Activated CD4-positive, alpha-beta memory T cell treated with anti-CD3 and anti-CD28 coated beads for 36 hours (primary cell): Measurements from ENCODE around the gene ABCA4. TPM values are rescaled to one million over a fixed set of nuclear protein-coding genes. Genes with fewer than 3 reads are reported as not detected.
"Not testable (repeated sequence)": the region's sequence is repeated elsewhere in the genome, so short reads cannot be mapped to it uniquely, and the experiment has no call there.

Experiments
- CTCF ChIA-PET: fragments of 350-600 bp; sonication (Branson Sonifier 250); formaldehyde crosslinking; loops from one replicate; lab custom pipeline; 2021; ENCODE audit warnings: antibody characterized with exemption, inconsistent platforms; lab: Charles Lee
- POLR2A ChIA-PET: fragments of 350-600 bp; sonication (Branson Sonifier 250); formaldehyde crosslinking; loops from one replicate; lab custom pipeline; 2021; ENCODE audit warnings: antibody characterized with exemption; lab: Charles Lee
- DNase-seq: peaks from one replicate; pipeline ENCODE4 v3.0.0-alpha.2; 2020
- H3K27ac Mint-ChIP-seq: one replicate; pipeline ENCODE4 v1.8.0; 2021; ENCODE audit warnings: mixed read lengths
- H3K27me3 Mint-ChIP-seq: one replicate; pipeline ENCODE4 v1.8.0; 2021; ENCODE audit warnings: mixed read lengths
- H3K36me3 Mint-ChIP-seq: one replicate; pipeline ENCODE4 v1.8.0; 2021; ENCODE audit warnings: mixed read lengths
- H3K4me1 Mint-ChIP-seq: one replicate; pipeline ENCODE4 v1.8.0; 2021; ENCODE audit warnings: low read depth, mixed read lengths
- H3K4me3 Mint-ChIP-seq: one replicate; pipeline ENCODE4 v1.8.0; 2021; ENCODE audit warnings: mild to moderate bottlenecking, mixed read lengths
- H3K9me3 Mint-ChIP-seq: one replicate; pipeline ENCODE4 v1.8.0; 2021; ENCODE audit warnings: mixed read lengths
- intact Hi-C: fragments of 100-400 bp; cut with micrococcal nuclease; formaldehyde crosslinking; loops from one replicate; pipeline ENCODE4 v1.15.1; 2023
- total RNA-seq, 2 experiments: library from RNA; stranded (reverse); gene quantifications; one replicate each; pipeline ENCODE4 v1.2.3, GENCODE V29; 2021

The ABCA4 gene
- total RNA-seq, 2 experiments from 2014 or later, result not detected

DNA sequence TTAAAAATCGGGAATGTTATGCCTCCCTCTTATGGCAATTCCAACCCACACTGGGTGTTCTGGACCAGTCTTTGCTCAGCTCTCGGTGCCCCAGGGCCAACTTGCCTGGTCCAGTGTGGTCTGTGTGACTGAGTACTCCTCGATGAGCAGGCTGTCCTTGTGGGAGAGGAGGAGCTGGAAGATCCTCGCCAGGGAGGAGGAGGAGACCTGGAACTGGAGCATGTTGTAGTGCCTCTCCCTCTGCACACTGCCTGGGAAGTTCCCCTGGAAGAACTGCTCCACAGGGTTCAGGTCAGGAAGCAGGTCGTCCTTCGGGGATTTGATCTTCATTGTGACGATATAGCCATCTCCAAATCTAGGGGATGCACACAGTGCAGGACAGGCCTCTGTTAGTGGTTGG, 123.2 kb downstream of the ABCA4 start:
- no peak for DNase-seq
- H3K27ac Mint-ChIP-seq, result no peak overlapping the region
- no peaks in the 10 kb centered on the region for H3K4me1 Mint-ChIP-seq
- H3K4me3 Mint-ChIP-seq, result no peak overlapping the region
- intact Hi-C loops, result no loop called here
- CTCF ChIA-PET, result no interaction called here
- H3K27me3 Mint-ChIP-seq, result peaks cover 13% of the 10 kb centered on the region
- POLR2A ChIA-PET, result no interaction called here
- H3K36me3 Mint-ChIP-seq, result no peaks in the 10 kb centered on the region
- no peaks in the 10 kb centered on the region for H3K9me3 Mint-ChIP-seq

DNA sequence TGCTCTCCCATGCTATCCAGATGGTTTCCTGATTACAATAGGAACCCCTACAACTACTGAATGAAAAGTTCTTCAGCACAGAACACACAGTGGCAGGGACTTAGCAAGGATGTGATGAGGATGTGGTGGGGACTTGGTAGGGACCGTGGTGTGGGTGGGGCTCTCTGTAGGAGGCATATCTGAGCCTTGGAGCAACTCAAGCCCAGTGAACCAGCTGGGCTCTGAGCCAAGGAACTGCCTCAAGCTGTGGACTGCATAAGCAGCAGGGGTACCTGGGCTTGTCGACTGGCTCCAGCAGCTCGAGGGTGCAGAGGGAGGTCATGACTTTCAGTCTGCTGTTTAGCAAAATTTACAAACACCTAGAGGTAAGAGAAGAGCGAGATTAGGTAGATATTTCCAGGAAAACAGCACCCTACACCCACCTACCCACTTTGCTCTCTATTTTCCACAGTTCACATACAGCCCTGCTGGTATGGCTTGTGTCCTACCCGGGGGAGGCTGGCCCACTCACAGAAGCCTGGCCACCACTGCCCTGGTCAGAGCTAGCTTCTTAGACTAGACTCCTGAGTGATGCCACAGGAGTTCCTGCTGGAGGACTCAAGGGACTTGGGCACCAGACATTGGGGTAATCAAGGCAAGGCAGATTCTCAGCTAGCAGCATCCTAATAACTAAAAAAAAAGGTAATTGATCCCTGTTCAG, 125.0 kb downstream of the ABCA4 start:
- Mint-ChIP-seq H3K4me3 (no peak overlapping the region), H3K9me3 (no peaks in the 10 kb centered on the region), H3K27ac (no peak overlapping the region), H3K4me1 (no peaks in the 10 kb centered on the region), H3K36me3 (no peaks in the 10 kb centered on the region), H3K27me3 (peaks cover 14% of the 10 kb centered on the region)
- intact Hi-C loops, result no loop called here
- CTCF ChIA-PET, result interaction anchor here (0.7 kb wide), 1 partner anchor 44 kb away, joined by 3 read pairs; no protein-coding TSS in a partner anchor
- POLR2A ChIA-PET, result no interaction called here
- DNase-seq, result no peak

DNA sequence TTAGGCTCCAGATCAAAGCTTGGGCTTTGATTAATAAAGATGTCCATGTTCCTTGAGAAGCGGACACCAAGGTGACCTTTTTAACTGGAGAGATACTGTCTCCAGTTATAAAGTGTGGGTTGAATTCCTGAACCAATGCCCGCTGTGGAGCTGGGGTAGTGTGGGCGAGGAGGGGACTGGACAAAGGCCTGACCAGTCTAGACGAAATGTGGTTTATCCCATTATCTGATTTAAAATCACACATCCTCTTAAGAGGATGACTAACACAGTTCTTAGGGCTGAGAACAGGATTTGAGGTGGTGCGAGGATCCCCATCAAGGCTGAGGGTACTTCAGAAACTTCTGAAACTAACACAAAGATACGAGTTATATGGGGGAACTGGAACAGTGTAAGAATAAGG, 127.2 kb downstream of the ABCA4 start:
- Mint-ChIP-seq H3K4me1 (no peaks in the 10 kb centered on the region), H3K27ac (no peak overlapping the region), H3K27me3 (peaks cover 16% of the 10 kb centered on the region), H3K9me3 (no peaks in the 10 kb centered on the region), H3K4me3 (no peak overlapping the region), H3K36me3 (no peaks in the 10 kb centered on the region)
- ChIA-PET POLR2A (no interaction called here), CTCF (interaction anchor here (0.5 to 1.1 kb wide), 2 partner anchors 46 to 60 kb away, joined by 3 to 4 read pairs; no protein-coding TSS in a partner anchor)
- no peak for DNase-seq
- intact Hi-C loops, result no loop called here

DNA sequence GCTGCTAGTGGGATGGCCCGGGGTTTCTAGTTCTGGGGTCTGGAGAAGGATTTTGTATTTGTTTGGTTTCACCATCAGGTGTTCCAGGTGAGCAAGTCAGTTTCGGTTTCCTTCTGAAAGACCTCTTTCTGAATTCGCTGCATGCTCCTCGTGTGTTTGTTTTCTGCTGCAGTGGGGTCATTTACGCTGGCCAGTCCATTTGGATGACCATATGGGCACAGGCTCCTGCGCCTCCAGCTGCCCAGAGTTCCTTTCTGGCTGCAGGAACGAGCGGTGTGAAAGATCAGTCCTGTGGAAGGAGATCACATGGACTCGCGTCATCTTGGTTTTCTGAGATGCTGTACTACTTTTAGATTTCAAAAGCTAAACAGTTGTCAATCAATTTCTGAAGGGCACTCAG, 128.0 kb downstream of the ABCA4 start:
- no peak overlapping the region for H3K27ac Mint-ChIP-seq
- no peak overlapping the region for H3K4me3 Mint-ChIP-seq
- ChIA-PET POLR2A (no interaction called here), CTCF (interaction anchor here (1.1 kb wide), 1 partner anchor 47 kb away, joined by 3 read pairs; no protein-coding TSS in a partner anchor)
- DNase-seq, result no peak
- H3K27me3 Mint-ChIP-seq, result peaks cover 16% of the 10 kb centered on the region
- intact Hi-C loops, result no loop called here
- no peaks in the 10 kb centered on the region for H3K4me1 Mint-ChIP-seq
- no peaks in the 10 kb centered on the region for H3K36me3 Mint-ChIP-seq
- H3K9me3 Mint-ChIP-seq, result no peaks in the 10 kb centered on the region

DNA sequence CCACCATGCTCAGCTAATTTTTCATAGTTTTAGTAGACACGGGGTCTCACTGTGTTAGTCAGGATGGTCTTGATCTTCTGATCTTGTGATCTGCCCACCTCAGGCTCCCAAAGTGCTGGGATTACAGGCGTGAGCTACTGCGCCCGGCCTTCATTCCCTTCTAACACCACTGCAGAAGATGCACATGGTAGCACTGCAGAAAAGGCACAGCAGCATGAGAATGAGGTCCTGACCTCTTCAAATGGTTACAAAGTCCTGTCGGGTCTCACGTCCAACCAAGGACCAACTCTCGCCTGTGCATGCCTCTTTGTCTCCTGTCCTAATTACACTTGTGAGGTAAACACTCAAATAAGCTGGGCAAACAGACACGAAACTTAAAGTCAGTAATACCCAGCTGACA, 128.8 kb downstream of the ABCA4 start:
- DNase-seq, result no peak

DNA sequence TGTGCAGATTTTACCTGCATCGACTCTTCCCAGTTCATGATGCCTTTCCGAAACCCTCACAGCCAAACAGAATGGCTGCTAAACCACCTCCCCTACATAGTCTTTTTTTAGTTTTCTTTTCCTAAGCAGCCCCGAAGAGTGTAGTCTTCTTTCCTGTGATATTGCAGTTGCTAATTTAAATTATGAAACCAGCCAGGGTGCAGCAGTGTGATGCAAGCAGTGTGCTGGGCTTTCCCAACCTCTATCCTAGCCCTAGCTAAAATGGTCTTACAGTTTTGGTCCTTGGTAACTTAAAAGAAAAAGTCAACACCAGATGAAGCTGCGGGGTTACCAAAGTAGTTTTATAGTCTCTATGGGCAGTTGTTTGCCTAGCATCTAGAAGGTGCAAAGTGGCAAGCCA, 129.7 kb downstream of the ABCA4 start:
- no peak overlapping the region for H3K27ac Mint-ChIP-seq
- H3K9me3 Mint-ChIP-seq, result no peaks in the 10 kb centered on the region
- POLR2A ChIA-PET, result no interaction called here
- DNase-seq, result no peak
- peaks cover 16% of the 10 kb centered on the region for H3K27me3 Mint-ChIP-seq
- CTCF ChIA-PET, result no interaction called here
- H3K4me1 Mint-ChIP-seq, result no peaks in the 10 kb centered on the region
- intact Hi-C loops, result no loop called here
- H3K36me3 Mint-ChIP-seq, result no peaks in the 10 kb centered on the region
- no peak overlapping the region for H3K4me3 Mint-ChIP-seq

More for the DNA sequence above, 128.8 kb downstream of the ABCA4 start:
- Mint-ChIP-seq H3K4me1 (no peaks in the 10 kb centered on the region), H3K9me3 (no peaks in the 10 kb centered on the region), H3K4me3 (no peak overlapping the region), H3K27me3 (peaks cover 16% of the 10 kb centered on the region), H3K36me3 (no peaks in the 10 kb centered on the region), H3K27ac (no peak overlapping the region)
- ChIA-PET POLR2A (no interaction called here), CTCF (no interaction called here)
- intact Hi-C loops, result no loop called here

DNA sequence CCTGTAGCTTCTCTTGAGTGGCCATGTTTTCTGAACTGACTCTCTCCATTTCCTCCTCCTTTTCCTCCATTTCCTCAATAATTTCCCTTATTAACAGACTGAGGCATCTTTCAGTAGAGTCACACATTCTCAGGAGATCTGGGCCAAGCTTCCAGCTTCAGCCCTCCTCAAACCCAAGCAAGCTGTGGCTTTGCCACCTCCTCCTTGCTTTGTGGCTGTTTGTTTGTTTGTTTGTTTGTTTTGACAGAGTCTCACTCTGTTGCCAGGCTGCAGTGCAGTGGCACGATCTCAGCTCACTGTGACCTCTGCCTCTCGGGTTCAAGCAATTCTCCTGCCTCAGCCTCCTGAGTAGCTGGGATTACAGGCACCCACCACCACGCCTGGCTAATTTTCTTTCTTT, 130.5 kb downstream of the ABCA4 start:
- H3K27ac Mint-ChIP-seq, H3K4me3 Mint-ChIP-seq, intact Hi-C loops, POLR2A ChIA-PET, H3K4me1 Mint-ChIP-seq, CTCF ChIA-PET, H3K36me3 Mint-ChIP-seq, H3K9me3 Mint-ChIP-seq, DNase-seq: not testable (repeated sequence)
- H3K27me3 Mint-ChIP-seq, result peaks cover 17% of the 10 kb centered on the region

DNA sequence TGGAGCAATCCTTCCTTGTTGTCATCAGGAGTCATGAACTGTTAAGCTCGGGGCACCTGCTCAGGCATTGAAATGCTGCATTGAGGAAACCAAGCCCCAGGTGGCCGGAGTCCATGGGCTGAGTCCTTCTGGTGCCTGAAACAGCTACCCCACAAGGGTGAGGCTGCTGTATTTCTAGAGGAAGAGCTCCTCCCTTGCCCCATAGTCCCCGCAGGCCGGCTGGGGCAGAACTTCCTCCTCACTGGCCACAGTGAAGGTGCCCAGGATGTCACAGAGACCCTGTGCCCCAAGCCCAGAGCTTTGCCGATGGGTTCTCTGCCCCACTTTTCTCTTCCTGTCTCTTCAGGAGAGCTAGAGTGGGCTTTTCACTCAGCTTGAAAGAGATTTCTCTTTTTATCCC, 130.9 kb downstream of the ABCA4 start:
- CTCF ChIA-PET, result no interaction called here
- no peak overlapping the region for H3K27ac Mint-ChIP-seq
- H3K36me3 Mint-ChIP-seq, result no peaks in the 10 kb centered on the region
- no peaks in the 10 kb centered on the region for H3K9me3 Mint-ChIP-seq
- no peaks in the 10 kb centered on the region for H3K4me1 Mint-ChIP-seq
- H3K27me3 Mint-ChIP-seq, result peaks cover 17% of the 10 kb centered on the region
- no peak overlapping the region for H3K4me3 Mint-ChIP-seq
- POLR2A ChIA-PET, result no interaction called here
- intact Hi-C loops, result no loop called here
- DNase-seq, result no peak

DNA sequence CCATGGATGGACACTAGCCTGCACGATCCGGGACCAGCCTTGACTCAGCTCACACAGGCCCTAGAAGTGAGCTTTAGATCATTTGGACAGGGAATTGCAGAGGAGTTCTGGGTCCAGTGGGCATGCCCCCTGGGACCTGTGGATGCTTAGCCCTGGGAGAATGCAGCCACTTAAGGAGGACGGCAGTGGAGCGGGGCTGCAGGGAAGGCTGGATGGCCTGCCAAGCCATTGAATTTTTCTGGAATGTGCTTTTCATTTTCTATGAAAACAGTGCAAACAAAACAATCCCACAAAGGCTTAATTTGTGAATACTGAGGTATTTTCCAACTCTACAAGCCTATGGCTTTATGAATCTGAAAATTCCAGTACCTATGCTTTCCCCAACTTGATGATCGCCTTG, 131.3 kb downstream of the ABCA4 start:
- intact Hi-C loops, result no loop called here
- H3K4me3 Mint-ChIP-seq, result no peak overlapping the region
- no peak for DNase-seq
- no peaks in the 10 kb centered on the region for H3K36me3 Mint-ChIP-seq
- POLR2A ChIA-PET, result no interaction called here
- H3K27ac Mint-ChIP-seq, result no peak overlapping the region
- H3K27me3 Mint-ChIP-seq, result peaks cover 17% of the 10 kb centered on the region
- H3K9me3 Mint-ChIP-seq, result no peaks in the 10 kb centered on the region
- CTCF ChIA-PET, result no interaction called here
- no peaks in the 10 kb centered on the region for H3K4me1 Mint-ChIP-seq

DNA sequence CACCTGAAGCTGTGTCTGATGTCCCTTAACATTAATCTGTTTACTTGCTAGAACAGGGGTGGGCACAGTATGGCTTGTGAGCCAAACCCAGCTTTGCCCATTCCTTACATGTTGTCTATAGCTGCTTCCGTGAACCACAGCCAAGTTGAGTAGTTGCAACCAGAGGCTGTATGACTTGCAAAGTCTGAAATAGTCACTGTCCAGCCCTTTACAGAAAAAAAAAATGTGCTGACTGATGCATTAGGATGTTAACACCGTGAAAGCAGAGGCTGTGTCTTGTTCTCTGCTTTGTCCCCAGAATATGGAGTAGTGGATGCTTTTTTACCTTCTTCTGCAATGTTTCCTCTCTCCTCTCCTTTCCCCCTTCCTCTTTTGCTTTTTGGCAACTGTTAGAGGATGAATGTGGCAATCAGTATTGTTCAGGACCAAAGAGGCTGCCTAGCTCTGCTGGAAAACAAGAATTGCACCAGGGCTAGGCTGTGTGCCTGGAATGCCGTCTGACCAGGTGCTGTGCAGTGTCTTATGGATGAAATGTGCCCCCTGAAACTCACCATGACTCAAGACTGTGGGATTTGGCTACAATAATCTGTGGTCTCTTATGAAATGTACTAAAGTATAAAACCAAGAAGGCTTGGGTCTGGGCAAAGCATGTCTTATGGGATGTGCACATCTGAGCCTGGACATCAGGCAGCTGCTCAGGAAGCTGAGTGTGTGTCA, 132.2 kb downstream of the ABCA4 start:
- POLR2A ChIA-PET, result no interaction called here
- Mint-ChIP-seq H3K36me3 (no peaks in the 10 kb centered on the region), H3K4me3 (no peak overlapping the region), H3K27ac (no peak overlapping the region), H3K9me3 (no peaks in the 10 kb centered on the region), H3K27me3 (peaks cover 20% of the 10 kb centered on the region), H3K4me1 (no peaks in the 10 kb centered on the region)
- CTCF ChIA-PET, result interaction anchor here (0.6 to 0.7 kb wide), 2 partner anchors 20 to 236 kb away, joined by 3 read pairs; no protein-coding TSS in a partner anchor
- DNase-seq, result no peak
- intact Hi-C loops, result no loop called here

DNA sequence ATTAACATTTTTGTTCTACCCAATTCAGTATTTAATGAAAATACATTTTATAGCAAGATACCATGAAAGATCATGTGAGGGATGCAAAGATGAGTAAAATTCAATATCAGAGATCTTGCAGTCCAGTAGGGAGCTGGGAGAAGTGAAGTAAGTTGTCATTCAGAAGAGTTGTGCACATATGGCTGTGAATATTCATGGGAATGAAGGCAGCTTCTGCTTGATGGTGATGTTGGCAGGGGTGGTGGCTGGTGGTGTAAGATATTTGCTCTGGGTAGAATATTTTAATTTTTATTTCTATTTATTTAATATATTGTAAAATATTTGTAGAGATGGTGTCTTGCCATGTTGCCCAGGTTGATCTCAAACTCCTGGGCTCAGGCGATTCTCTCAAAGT, 139.7 kb downstream of the ABCA4 start:
- DNase-seq, result no peak
- H3K36me3 Mint-ChIP-seq, result no peaks in the 10 kb centered on the region
- H3K4me1 Mint-ChIP-seq, result no peaks in the 10 kb centered on the region
- no peak overlapping the region for H3K4me3 Mint-ChIP-seq
- H3K27me3 Mint-ChIP-seq, result peaks cover 5% of the 10 kb centered on the region
- H3K9me3 Mint-ChIP-seq, result no peaks in the 10 kb centered on the region
- ChIA-PET POLR2A (no interaction called here), CTCF (no interaction called here)
- no peak overlapping the region for H3K27ac Mint-ChIP-seq
- intact Hi-C loops, result no loop called here

DNA sequence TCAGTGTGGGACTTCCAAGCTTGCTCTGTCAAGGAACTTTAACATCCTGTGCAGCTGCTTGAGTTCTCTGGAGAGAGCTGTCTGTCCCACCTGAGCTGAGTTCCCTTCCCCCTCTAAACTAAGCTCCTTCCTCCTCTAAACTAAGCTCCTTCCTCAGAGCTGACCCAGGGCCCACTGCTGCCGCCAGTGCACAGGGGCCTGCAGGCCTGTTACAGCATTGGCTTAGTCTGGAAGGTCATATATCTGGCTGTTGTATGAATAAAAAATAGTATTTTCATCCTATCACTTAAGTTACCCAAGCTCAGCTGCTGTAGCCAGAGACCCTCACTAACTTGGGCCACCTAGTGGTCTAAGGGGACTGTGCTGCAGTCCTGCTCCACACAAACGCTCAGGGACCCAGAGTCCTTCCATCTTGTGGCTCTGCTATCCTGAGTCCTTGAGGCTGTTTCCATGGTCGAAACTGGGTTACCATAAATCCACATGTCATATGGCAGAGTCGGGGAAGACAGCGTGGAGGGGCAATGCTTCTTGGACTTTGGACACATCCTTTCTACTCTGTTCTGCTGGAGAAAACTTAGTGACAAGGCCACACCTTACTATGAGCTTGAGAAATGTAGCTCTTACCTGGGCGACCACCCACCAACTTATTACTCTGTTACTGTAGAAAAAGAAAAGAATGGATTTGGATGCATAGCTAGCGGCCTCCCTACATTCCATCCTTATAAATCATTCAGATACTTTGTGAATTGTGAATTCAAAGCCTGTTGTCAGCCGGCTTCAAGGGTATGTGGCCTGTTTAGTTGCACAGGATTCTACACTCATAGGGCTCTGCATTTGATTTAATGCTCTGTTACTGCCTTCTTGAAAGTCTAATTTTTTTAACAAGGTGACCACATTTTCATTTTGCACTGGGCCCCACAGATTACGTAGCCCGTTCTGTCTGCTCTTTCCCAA, 140.4 kb downstream of the ABCA4 start:
- POLR2A ChIA-PET, result no interaction called here
- Mint-ChIP-seq H3K27me3 (peaks cover 4% of the 10 kb centered on the region), H3K4me3 (no peak overlapping the region), H3K4me1 (no peaks in the 10 kb centered on the region), H3K9me3 (no peaks in the 10 kb centered on the region), H3K36me3 (no peaks in the 10 kb centered on the region), H3K27ac (no peak overlapping the region)
- CTCF ChIA-PET, result no interaction called here
- DNase-seq, result no peak
- intact Hi-C loops, result no loop called here
